Upper lobe of left lung (tissue), 6 donors: ENCODE results near the gene PTPRR. TPM values are rescaled to one million over a fixed set of nuclear protein-coding genes. Genes with fewer than 3 reads are reported as not detected.

Experiments
- ATAC-seq, 2 donors: fragments of 200-7000 bp; cut with Tn5 transposase; one replicate each; pipeline ENCODE4 v1.9.1; 2022; ENCODE audit warnings: mild to moderate bottlenecking in 2 of 2, moderate library complexity in 2 of 2; ENCODE audit not compliant: low FRiP score in 2 of 2
- DNase-seq, 2 donors: peaks; one replicate each; pipeline ENCODE4 v3.0.0-alpha.2; 2019 to 2020
- H3K27ac ChIP-seq, 4 donors: fragments of 200-600 bp; sonication (generic); one replicate each; pipeline ENCODE4 v1.5.1; 2016 to 2019
- H3K27me3 ChIP-seq, 4 donors: fragments of 200-600 bp; sonication (generic); one replicate each; pipeline ENCODE4 v1.5.1; 2017 to 2019
- H3K36me3 ChIP-seq, 4 donors: fragments of 200-600 bp; sonication (generic); one replicate each; pipeline ENCODE4 v1.5.1; 2016 to 2019
- H3K4me1 ChIP-seq, 4 donors: fragments of 200-600 bp; sonication (generic); one replicate each; pipeline ENCODE4 v1.5.1; 2018 to 2019
- H3K4me3 ChIP-seq, 4 donors: fragments of 200-600 bp; sonication (generic); one replicate each; pipeline ENCODE4 v1.5.1; 2017 to 2019; ENCODE audit warnings: mild to moderate bottlenecking in 2 of 4, moderate library complexity in 1 of 4
- H3K9me3 ChIP-seq, 4 donors: fragments of 200-600 bp; sonication (generic); one replicate each; pipeline ENCODE4 v1.5.1; 2018 to 2019
- EP300 ChIP-seq, 4 donors: sonication (generic); formaldehyde crosslinking; IDR thresholded peaks; one replicate each; pipeline ENCODE4 v1.5.1; 2017; ENCODE audit warnings: antibody characterized with exemption in 4 of 4, control low read depth in 2 of 4
- POLR2A ChIP-seq, 4 donors: fragments of 450-650 bp; IDR thresholded peaks; one replicate each; pipeline ENCODE4 v1.5.1; 2016 to 2017; ENCODE audit warnings: antibody characterized with exemption in 4 of 4, mild to moderate bottlenecking in 2 of 4
- POLR2AphosphoS5 ChIP-seq, 2 donors: sonication (generic); formaldehyde crosslinking; IDR thresholded peaks; one replicate each; pipeline ENCODE4 v1.5.1; 2017; ENCODE audit warnings: antibody characterized with exemption in 2 of 2
- WGBS, 2 donors: methylation state at CpG; one replicate each; pipeline ENCODE4 v1.1.5; 2017 to 2018; 5-methylcytosine and 5-hydroxymethylcytosine counted together
- total RNA-seq, 6 donors: library from RNA; depleted of rRNA in 4 of 6; stranded (reverse); fragments of >200 nt in 4 of 6; gene quantifications; one replicate each; pipeline versions ENCODE4 v1.1.0 to v1.2.1, GENCODE V29; 2016 to 2021
- TF ChIP-seq, protein P1 (sequence below), 6 experiments: fragments of 450-650 bp in 4 of 6; fragments of 200-600 bp in 2 of 6; sonication (generic) in 2 of 6; IDR thresholded peaks; one replicate each; pipeline ENCODE4 v1.5.1; 2016 to 2019; ENCODE audit warnings: antibody characterized with exemption in 6 of 6
- donor health status: DM: no; HTN: no; CAD: no; lungs with moderate emphysema.
- donor health status: DM: no; HTN: yes; CAD: no; lungs with severe emphysema.

PTPRR gene
- total RNA-seq, 6 donors from 2014 or later: 0.30 to 2.7 (median 0.79) TPM; not detected in 1

DNA sequence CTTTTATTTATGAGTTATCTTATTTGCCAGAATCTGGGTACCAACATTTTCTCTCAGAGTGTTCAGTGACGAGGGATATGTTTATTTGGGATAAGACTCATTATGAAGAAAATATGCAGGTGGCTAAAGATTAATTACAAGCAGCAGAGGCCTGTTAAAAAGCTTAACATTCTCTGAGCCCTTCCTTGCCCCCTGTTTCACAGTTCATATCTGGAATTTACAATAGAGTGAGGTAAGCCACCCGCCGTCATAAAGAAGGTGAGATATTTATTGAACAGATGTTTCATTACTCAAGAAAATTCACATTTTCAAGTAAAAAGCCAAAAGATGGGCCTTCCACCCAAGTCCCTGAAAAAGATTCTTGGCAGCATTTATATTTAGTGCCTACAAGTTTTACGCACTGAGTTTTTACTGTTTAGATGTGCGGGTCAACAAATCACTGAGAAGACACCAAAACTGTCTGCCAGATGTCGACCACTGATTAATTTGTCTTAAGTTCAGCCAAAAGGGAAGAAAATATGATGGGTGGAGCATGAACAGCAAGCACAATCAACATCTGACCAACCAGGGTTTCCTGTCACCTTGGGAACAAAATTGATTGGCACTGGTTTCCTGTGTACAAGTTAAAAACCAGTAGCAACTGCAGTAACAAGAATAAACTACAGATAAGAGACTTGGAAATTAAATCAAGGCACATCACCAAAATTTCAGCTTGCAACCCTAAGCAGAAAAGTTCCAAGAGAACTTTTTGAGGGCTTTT is 197.8 kb downstream of the PTPRR start:
- TF ChIP-seq EP300 (IDR thresholded peaks at IDR 0.05): peak in 2 of 4 donors; percentile 19 to 74
- no peak for TF ChIP-seq POLR2A (IDR thresholded peaks at IDR 0.05)
- TF ChIP-seq, protein P1, sequence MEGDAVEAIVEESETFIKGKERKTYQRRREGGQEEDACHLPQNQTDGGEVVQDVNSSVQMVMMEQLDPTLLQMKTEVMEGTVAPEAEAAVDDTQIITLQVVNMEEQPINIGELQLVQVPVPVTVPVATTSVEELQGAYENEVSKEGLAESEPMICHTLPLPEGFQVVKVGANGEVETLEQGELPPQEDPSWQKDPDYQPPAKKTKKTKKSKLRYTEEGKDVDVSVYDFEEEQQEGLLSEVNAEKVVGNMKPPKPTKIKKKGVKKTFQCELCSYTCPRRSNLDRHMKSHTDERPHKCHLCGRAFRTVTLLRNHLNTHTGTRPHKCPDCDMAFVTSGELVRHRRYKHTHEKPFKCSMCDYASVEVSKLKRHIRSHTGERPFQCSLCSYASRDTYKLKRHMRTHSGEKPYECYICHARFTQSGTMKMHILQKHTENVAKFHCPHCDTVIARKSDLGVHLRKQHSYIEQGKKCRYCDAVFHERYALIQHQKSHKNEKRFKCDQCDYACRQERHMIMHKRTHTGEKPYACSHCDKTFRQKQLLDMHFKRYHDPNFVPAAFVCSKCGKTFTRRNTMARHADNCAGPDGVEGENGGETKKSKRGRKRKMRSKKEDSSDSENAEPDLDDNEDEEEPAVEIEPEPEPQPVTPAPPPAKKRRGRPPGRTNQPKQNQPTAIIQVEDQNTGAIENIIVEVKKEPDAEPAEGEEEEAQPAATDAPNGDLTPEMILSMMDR (IDR thresholded peaks at IDR 0.05): no peak
- peak; percentile 26 to 41 for TF ChIP-seq POLR2AphosphoS5 (IDR thresholded peaks at IDR 0.05)
- H3K9me3 ChIP-seq: no peaks in the 10 kb centered on the region
- H3K36me3 ChIP-seq: no peaks in the 10 kb centered on the region
- no peak for ATAC-seq
- H3K4me3 ChIP-seq: no peak overlapping the region
- no peak for DNase-seq
- peak overlapping the region; percentile 24 to 77 (median 52) for H3K27ac ChIP-seq
- WGBS, 2 donors: 49% methylated on average over 6 of the region's 6 CpGs
- H3K27me3 ChIP-seq: no peaks in the 10 kb centered on the region
- H3K4me1 ChIP-seq: peaks cover 0 to 7% (median 4%) of the 10 kb centered on the region in 4 donors

- Histone ChIP-seq H3K36me3 (no peaks in the 10 kb centered on the region), H3K9me3 (no peaks in the 10 kb centered on the region), H3K27me3 (no peaks in the 10 kb centered on the region), H3K4me3 (no peak overlapping the region), H3K27ac (peak overlapping the region in 3 of 4 donors; percentile 3 to 77 (median 74)), H3K4me1 (peaks cover 0 to 7% (median 4%) of the 10 kb centered on the region in 4 donors)
- DNase-seq (no peak), ATAC-seq (no peak)
- 50 to 66% methylated on average over 11 of the region's 11 CpGs for WGBS, 2 donors
- TF ChIP-seq EP300 (IDR thresholded peaks at IDR 0.05): peak in 1 of 4 donors; percentile 25
- TF ChIP-seq, protein P1 (IDR thresholded peaks at IDR 0.05): no peak
These were observed 198.7 kb downstream of the PTPRR start for GRCh38 chr12:70721656-70722357.

GRCh38 chr12:70721216-70721615 is 199.3 kb downstream of the PTPRR start:
- 63 to 80% methylated on average over 3 of the region's 3 CpGs for WGBS, 2 donors
- Histone ChIP-seq H3K9me3 (no peaks in the 10 kb centered on the region), H3K27me3 (no peaks in the 10 kb centered on the region), H3K4me1 (peaks cover 0 to 7% (median 4%) of the 10 kb centered on the region in 4 donors), H3K4me3 (no peak overlapping the region), H3K27ac (peak overlapping the region in 3 of 4 donors; percentile 35 to 77 (median 52)), H3K36me3 (no peaks in the 10 kb centered on the region)
- no peak for ATAC-seq
- no peak for TF ChIP-seq POLR2AphosphoS5 (IDR thresholded peaks at IDR 0.05)
- TF ChIP-seq, protein P1 (IDR thresholded peaks at IDR 0.05): no peak
- no peak for TF ChIP-seq POLR2A (IDR thresholded peaks at IDR 0.05)
- no peak for TF ChIP-seq EP300 (IDR thresholded peaks at IDR 0.05)
- DNase-seq: no peak

DNA sequence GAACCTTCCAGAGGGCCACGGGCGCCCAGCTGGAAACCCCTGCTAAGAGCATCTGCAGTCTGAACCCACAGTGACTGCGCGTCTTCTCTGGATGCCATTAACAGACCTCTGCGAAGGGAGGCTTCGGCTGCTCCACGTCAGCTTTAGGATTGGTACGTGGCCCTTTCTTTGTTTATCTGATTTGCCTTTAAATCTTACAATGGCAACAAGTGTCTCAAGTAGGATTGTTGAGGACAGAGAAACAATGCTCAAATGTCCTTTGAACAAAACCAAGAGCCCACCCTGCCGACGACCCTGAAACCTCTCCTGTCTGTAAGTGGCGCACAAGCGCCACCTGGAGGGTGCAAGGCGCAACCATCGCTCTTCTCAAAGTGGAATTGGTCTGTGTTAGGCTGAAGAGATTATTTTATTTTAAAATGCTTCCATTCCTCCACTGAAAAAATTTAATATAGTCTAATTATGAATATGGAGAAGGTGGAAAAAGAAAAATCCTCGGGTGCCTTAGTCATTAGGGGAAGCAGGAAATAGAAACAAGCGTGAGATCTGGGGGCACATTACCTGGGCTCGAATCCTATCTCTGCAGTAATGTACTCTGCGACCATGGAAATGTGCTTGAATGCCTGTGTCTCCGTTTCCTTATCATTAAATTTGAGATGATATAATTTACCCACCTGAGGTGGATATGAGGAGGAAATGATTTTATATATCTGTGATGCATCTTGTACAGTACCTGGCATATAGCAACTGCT is 200.7 kb downstream of the PTPRR start:
- H3K27me3 ChIP-seq: no peaks in the 10 kb centered on the region
- ATAC-seq (peak; percentile 63 to 87), DNase-seq (no peak)
- H3K9me3 ChIP-seq: no peaks in the 10 kb centered on the region
- peaks cover 0 to 7% (median 4%) of the 10 kb centered on the region in 4 donors for H3K4me1 ChIP-seq
- H3K36me3 ChIP-seq: no peaks in the 10 kb centered on the region
- H3K4me3 ChIP-seq: peak overlapping the region in 2 of 4 donors; percentile 15 to 27
- 26% methylated on average over 18 to 19 of the region's 19 CpGs for WGBS, 2 donors
- TF ChIP-seq, protein P1 (IDR thresholded peaks at IDR 0.05): peak; percentile 55 to 84 (median 78)
- TF ChIP-seq POLR2AphosphoS5 (IDR thresholded peaks at IDR 0.05) (peak; percentile 5 to 33), EP300 (IDR thresholded peaks at IDR 0.05) (no peak)
- peak overlapping the region; percentile 32 to 54 (median 47) for H3K27ac ChIP-seq
